DOHH2 (cell line): ENCODE data around the gene INSM2.

ENCODE experiments used
- H3F3A ChIP-seq: fragments of 200-600 bp; sonication (generic), shearing (Covaris generic); 2 replicates; pipeline ENCODE4 v1.6.0; 2016; ENCODE audit warnings: antibody characterized with exemption, mild to moderate bottlenecking; ENCODE audit not compliant: control insufficient read depth, insufficient read depth
- H3K27ac ChIP-seq: fragments of 200-600 bp; sonication (generic); 2 replicates; pipeline ENCODE4 v1.5.1; 2014; ENCODE audit warnings: low read depth, mild to moderate bottlenecking, low read length, moderate library complexity
- H3K27me3 ChIP-seq: fragments of 200-600 bp; sonication (generic); 2 replicates; pipeline ENCODE4 v1.6.1; 2014; ENCODE audit warnings: mild to moderate bottlenecking, low read length, mixed read lengths; ENCODE audit not compliant: control insufficient read depth
- H3K36me3 ChIP-seq: fragments of 200-600 bp; sonication (generic); 2 replicates; pipeline ENCODE4 v1.6.1; 2014; ENCODE audit warnings: mild to moderate bottlenecking, low read length, moderate library complexity, mixed read lengths; ENCODE audit not compliant: control insufficient read depth
- H3K4me1 ChIP-seq: fragments of 200-600 bp; sonication (generic); 2 replicates; pipeline ENCODE4 v1.6.1; 2014; ENCODE audit warnings: mild to moderate bottlenecking, low read length, mixed read lengths; ENCODE audit not compliant: control insufficient read depth
- H3K4me2 ChIP-seq: fragments of 200-600 bp; sonication (generic); 2 replicates; pipeline ENCODE4 v1.6.0; 2014; ENCODE audit warnings: mild to moderate bottlenecking, low read length, moderate library complexity
- H3K4me3 ChIP-seq: fragments of 200-600 bp; sonication (generic); 2 replicates; pipeline ENCODE4 v1.5.1; 2014; ENCODE audit warnings: mild to moderate bottlenecking, low read length, mixed read lengths
- H3K79me2 ChIP-seq: fragments of 200-600 bp; sonication (generic); 2 replicates; pipeline ENCODE4 v1.6.1; 2014; ENCODE audit warnings: mild to moderate bottlenecking, low read length, mixed read lengths; ENCODE audit not compliant: control insufficient read depth
- H3K9me2 ChIP-seq: fragments of 200-600 bp; sonication (generic); replicated peaks from 2 replicates; pipeline ENCODE4 v1.6.1; 2014; ENCODE audit warnings: mild to moderate bottlenecking, low read length, mixed read lengths; ENCODE audit not compliant: control insufficient read depth
- H3K9me3 ChIP-seq: fragments of 200-600 bp; sonication (generic); 2 replicates; pipeline ENCODE4 v1.6.1; 2014; ENCODE audit warnings: antibody characterized with exemption, low read length, mixed read lengths; ENCODE audit not compliant: control insufficient read depth, insufficient read depth
- H4K20me1 ChIP-seq: fragments of 200-600 bp; sonication (generic); 2 replicates; pipeline ENCODE4 v1.6.0; 2014; ENCODE audit warnings: low read depth, mild to moderate bottlenecking, antibody characterized with exemption, low read length, moderate library complexity; ENCODE audit not compliant: control insufficient read depth, insufficient read depth
- EZH2phosphoT487 ChIP-seq: fragments of 200-600 bp; sonication (generic); IDR thresholded peaks from 2 replicates; pipeline ENCODE4 v1.6.1; 2017; ENCODE audit warnings: borderline replicate concordance, mild to moderate bottlenecking, antibody characterized with exemption, low read length, moderate library complexity, mixed read lengths
- TF ChIP-seq, protein P1 (sequence below): fragments of 200-600 bp; sonication (generic); IDR thresholded peaks from one replicate; pipeline ENCODE4 v1.5.1; 2014; ENCODE audit warnings: antibody characterized with exemption, mild to moderate bottlenecking, low read depth, low read length; ENCODE audit not compliant: poor library complexity, severe bottlenecking

The INSM2 gene

GRCh38 chr14:35531960-35532747 is 1.8 kb upstream of the INSM2 start:
- Histone ChIP-seq H3K4me1 (peaks cover 12% of the 10 kb centered on the region), H3F3A (peaks cover 3% of the 10 kb centered on the region), H3K36me3 (no peaks in the 10 kb centered on the region), H3K27me3 (peaks cover 54% of the 10 kb centered on the region), H3K27ac (no peak overlapping the region), H3K9me3 (no peaks in the 10 kb centered on the region), H3K4me3 (no peak overlapping the region), H4K20me1 (no peaks in the 10 kb centered on the region), H3K4me2 (no peak overlapping the region), H3K79me2 (no peaks in the 10 kb centered on the region), H3K9me2 (no peaks in the 10 kb centered on the region)
- no peak for TF ChIP-seq EZH2phosphoT487
- TF ChIP-seq, protein P1, sequence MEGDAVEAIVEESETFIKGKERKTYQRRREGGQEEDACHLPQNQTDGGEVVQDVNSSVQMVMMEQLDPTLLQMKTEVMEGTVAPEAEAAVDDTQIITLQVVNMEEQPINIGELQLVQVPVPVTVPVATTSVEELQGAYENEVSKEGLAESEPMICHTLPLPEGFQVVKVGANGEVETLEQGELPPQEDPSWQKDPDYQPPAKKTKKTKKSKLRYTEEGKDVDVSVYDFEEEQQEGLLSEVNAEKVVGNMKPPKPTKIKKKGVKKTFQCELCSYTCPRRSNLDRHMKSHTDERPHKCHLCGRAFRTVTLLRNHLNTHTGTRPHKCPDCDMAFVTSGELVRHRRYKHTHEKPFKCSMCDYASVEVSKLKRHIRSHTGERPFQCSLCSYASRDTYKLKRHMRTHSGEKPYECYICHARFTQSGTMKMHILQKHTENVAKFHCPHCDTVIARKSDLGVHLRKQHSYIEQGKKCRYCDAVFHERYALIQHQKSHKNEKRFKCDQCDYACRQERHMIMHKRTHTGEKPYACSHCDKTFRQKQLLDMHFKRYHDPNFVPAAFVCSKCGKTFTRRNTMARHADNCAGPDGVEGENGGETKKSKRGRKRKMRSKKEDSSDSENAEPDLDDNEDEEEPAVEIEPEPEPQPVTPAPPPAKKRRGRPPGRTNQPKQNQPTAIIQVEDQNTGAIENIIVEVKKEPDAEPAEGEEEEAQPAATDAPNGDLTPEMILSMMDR = no peak

- TF ChIP-seq EZH2phosphoT487 = no peak
- TF ChIP-seq, protein P1 = no peak
Observed at GRCh38 chr14:35532783-35533356, 1.1 kb upstream of the INSM2 start.

DNA sequence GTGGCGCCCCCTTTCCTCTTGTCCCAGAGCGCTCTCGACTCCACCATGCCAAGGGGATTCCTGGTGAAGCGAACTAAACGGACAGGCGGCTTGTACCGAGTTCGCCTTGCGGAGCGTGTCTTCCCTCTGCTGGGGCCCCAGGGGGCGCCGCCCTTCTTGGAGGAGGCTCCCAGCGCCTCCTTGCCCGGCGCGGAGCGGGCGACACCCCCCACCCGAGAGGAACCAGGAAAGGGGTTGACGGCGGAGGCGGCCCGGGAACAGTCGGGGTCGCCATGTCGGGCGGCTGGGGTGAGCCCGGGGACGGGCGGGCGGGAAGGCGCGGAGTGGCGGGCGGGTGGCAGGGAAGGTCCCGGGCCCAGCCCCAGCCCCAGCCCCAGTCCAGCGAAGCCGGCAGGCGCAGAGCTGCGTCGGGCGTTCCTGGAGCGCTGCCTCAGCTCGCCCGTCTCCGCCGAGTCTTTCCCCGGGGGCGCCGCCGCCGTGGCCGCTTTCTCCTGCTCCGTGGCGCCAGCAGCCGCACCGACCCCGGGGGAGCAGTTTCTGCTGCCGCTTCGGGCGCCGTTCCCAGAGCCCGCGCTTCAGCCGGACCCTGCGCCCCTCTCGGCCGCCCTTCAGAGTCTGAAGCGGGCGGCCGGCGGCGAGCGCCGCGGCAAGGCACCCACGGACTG is 376 bp downstream of the INSM2 start:
- Histone ChIP-seq H3K9me2 (no peaks in the 10 kb centered on the region), H3F3A (peaks cover 3% of the 10 kb centered on the region), H3K27ac (no peak overlapping the region), H3K4me1 (peaks cover 12% of the 10 kb centered on the region), H3K36me3 (no peaks in the 10 kb centered on the region), H4K20me1 (no peaks in the 10 kb centered on the region), H3K79me2 (no peaks in the 10 kb centered on the region), H3K4me2 (peak overlapping the region; percentile 94), H3K4me3 (peak overlapping the region; percentile 89), H3K27me3 (peaks cover 50% of the 10 kb centered on the region), H3K9me3 (no peaks in the 10 kb centered on the region)
- no peak for TF ChIP-seq EZH2phosphoT487
- TF ChIP-seq, protein P1 = peak; percentile 35

More at GRCh38 chr14:35532783-35533356, 1.1 kb upstream of the INSM2 start:
- Histone ChIP-seq H3K9me2 (no peaks in the 10 kb centered on the region), H3K4me1 (peaks cover 12% of the 10 kb centered on the region), H3K36me3 (no peaks in the 10 kb centered on the region), H3K27ac (no peak overlapping the region), H3K9me3 (no peaks in the 10 kb centered on the region), H3K4me2 (peak overlapping the region; percentile 94), H3F3A (peaks cover 3% of the 10 kb centered on the region), H4K20me1 (no peaks in the 10 kb centered on the region), H3K27me3 (peaks cover 54% of the 10 kb centered on the region), H3K4me3 (peak overlapping the region; percentile 89), H3K79me2 (no peaks in the 10 kb centered on the region)
